NT2/D1 (cell line): ENCODE measurements around the gene EBF4.

ENCODE experiments used
- DNase-seq: peaks from one replicate; pipeline ENCODE4 v3.0.0-alpha.2; 2011; ENCODE audit warnings: low read depth, low spot score
- H3K27me3 ChIP-seq: 2 replicates; pipeline ENCODE4 v1.6.0; 2011; ENCODE audit warnings: mild to moderate bottlenecking; ENCODE audit not compliant: insufficient read length, insufficient read depth
- H3K36me3 ChIP-seq: 2 replicates; pipeline ENCODE4 v1.6.1; 2011; ENCODE audit warnings: mild to moderate bottlenecking, low read length, mixed read lengths; ENCODE audit not compliant: insufficient read depth, insufficient read length
- H3K4me1 ChIP-seq: 2 replicates; pipeline ENCODE4 v1.5.1; 2011; ENCODE audit not compliant: insufficient read depth, insufficient read length
- H3K4me3 ChIP-seq: 2 replicates; pipeline ENCODE4 v1.5.1; 2011; ENCODE audit warnings: low read depth; ENCODE audit not compliant: insufficient read length
- H3K9ac ChIP-seq: 2 replicates; pipeline ENCODE4 v1.6.0; 2011; ENCODE audit warnings: low read depth; ENCODE audit not compliant: insufficient read length
- H3K9me3 ChIP-seq: 2 replicates; pipeline ENCODE4 v1.5.1; 2011; ENCODE audit warnings: mild to moderate bottlenecking, low read length; ENCODE audit not compliant: insufficient read depth
- SUZ12 ChIP-seq: IDR thresholded peaks from 2 replicates; pipeline ENCODE4 v1.6.1; 2011; ENCODE audit not compliant: insufficient read length, insufficient read depth; ENCODE audit errors: extremely low read depth
- YY1 ChIP-seq: IDR thresholded peaks from 2 replicates; pipeline ENCODE4 v1.6.1; 2011; ENCODE audit not compliant: insufficient read length, insufficient read depth
- ZNF274 ChIP-seq: IDR thresholded peaks from 2 replicates; pipeline ENCODE4 v1.6.1; 2011; ENCODE audit warnings: mild to moderate bottlenecking, low read depth, low read length

Gene EBF4

GRCh38 chr20:2698186-2698817 lies 5.7 kb downstream of the EBF4 start:
- no peak overlapping the region for H3K9ac ChIP-seq
- no peaks in the 10 kb centered on the region for H3K36me3 ChIP-seq
- H3K27me3 ChIP-seq: peaks cover 36% of the 10 kb centered on the region
- no peak for TF ChIP-seq SUZ12
- no peak for TF ChIP-seq YY1
- no peak for TF ChIP-seq ZNF274
- H3K4me1 ChIP-seq: peaks cover 26% of the 10 kb centered on the region
- DNase-seq: no peak
- H3K9me3 ChIP-seq: no peaks in the 10 kb centered on the region
- no peak overlapping the region for H3K4me3 ChIP-seq

GRCh38 chr20:2698912-2699311 lies 6.3 kb downstream of the EBF4 start:
- Histone ChIP-seq H3K9me3 (no peaks in the 10 kb centered on the region), H3K27me3 (peaks cover 30% of the 10 kb centered on the region), H3K4me3 (no peak overlapping the region), H3K9ac (no peak overlapping the region), H3K4me1 (peaks cover 26% of the 10 kb centered on the region), H3K36me3 (no peaks in the 10 kb centered on the region)
- no peak for DNase-seq
- no peak for TF ChIP-seq YY1

GRCh38 chr20:2699775-2700413 lies 7.3 kb downstream of the EBF4 start:
- TF ChIP-seq SUZ12: no peak
- TF ChIP-seq YY1: no peak
- TF ChIP-seq ZNF274: no peak
- H3K9me3 ChIP-seq: no peaks in the 10 kb centered on the region
- no peak overlapping the region for H3K4me3 ChIP-seq
- peaks cover 20% of the 10 kb centered on the region for H3K27me3 ChIP-seq
- no peak for DNase-seq
- H3K9ac ChIP-seq: no peak overlapping the region
- H3K4me1 ChIP-seq: peaks cover 23% of the 10 kb centered on the region
- no peaks in the 10 kb centered on the region for H3K36me3 ChIP-seq

- H3K4me3 ChIP-seq: no peak overlapping the region
- no peak for DNase-seq
- H3K4me1 ChIP-seq: peaks cover 26% of the 10 kb centered on the region
These were observed 8.5 kb downstream of the EBF4 start for GRCh38 chr20:2700913-2701620.

GRCh38 chr20:2701671-2702081 lies 9.1 kb downstream of the EBF4 start:
- Histone ChIP-seq H3K4me3 (no peak overlapping the region), H3K36me3 (no peaks in the 10 kb centered on the region), H3K27me3 (peaks cover 15% of the 10 kb centered on the region), H3K4me1 (peaks cover 27% of the 10 kb centered on the region), H3K9me3 (no peaks in the 10 kb centered on the region), H3K9ac (no peak overlapping the region)
- TF ChIP-seq SUZ12 (no peak), ZNF274 (no peak), YY1 (no peak)
- DNase-seq: peak; percentile 89

More at GRCh38 chr20:2700913-2701620, 8.5 kb downstream of the EBF4 start:
- no peak for TF ChIP-seq SUZ12
- TF ChIP-seq ZNF274: no peak
- no peak for TF ChIP-seq YY1
- Histone ChIP-seq H3K9ac (no peak overlapping the region), H3K27me3 (peaks cover 15% of the 10 kb centered on the region), H3K36me3 (no peaks in the 10 kb centered on the region), H3K9me3 (no peaks in the 10 kb centered on the region)

- no peaks in the 10 kb centered on the region for H3K36me3 ChIP-seq
- no peak for DNase-seq
- H3K4me1 ChIP-seq: peaks cover 30% of the 10 kb centered on the region
- H3K9me3 ChIP-seq: no peaks in the 10 kb centered on the region
- H3K9ac ChIP-seq: no peak overlapping the region
- TF ChIP-seq YY1 (no peak), ZNF274 (no peak), SUZ12 (no peak)
- H3K4me3 ChIP-seq: no peak overlapping the region
- peaks cover 15% of the 10 kb centered on the region for H3K27me3 ChIP-seq
These were observed 11.3 kb downstream of the EBF4 start for GRCh38 chr20:2703716-2704475.
